EL (cell line): ENCODE measurements around the gene STBD1.
"Not testable (repeated sequence)": the region's sequence is repeated elsewhere in the genome, so short reads cannot be mapped to it uniquely, and the experiment has no call there.

Source experiments
- DNase-seq: peaks from one replicate; pipeline ENCODE4 v3.0.0-alpha.2; 2016

STBD1 gene

DNA sequence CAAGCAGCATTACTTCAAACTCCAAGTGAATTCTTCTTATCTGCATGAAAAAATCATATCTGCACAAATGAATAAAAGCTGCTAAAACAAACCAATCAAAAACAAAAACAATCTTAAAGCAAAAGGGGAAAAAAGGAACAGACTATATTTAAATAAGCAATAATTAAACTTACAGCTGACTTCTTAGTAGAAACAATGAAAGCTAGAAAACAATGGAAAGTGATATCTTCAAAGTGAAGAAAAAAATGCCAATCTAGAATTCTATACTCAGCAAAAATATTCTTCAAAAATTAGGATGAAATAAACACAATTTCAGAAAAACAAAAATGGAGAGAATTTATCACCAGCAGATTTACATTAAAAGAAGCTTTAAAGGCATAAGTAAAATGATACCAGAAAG, 20.0 kb downstream of the STBD1 start:
- DNase-seq = no peak

DNA sequence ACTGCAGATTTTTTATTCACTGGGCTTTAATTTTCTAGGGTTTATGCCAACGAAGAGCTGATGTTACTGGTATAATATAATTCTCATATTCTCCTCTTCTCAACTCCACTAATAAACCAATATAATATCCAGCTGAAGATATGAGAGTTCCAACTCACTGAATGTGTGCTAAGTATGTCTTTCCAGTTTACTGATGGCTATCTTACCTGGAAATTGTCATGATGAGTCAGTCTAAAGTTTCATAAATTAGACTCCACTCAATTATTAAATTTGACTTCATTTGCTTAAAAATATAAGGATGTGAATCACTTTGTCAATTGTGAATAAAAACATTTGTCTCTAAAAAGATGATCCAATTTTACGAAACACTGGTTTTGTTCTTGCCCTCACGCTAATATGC, 28.4 kb downstream of the STBD1 start:
- DNase-seq = no peak

DNA sequence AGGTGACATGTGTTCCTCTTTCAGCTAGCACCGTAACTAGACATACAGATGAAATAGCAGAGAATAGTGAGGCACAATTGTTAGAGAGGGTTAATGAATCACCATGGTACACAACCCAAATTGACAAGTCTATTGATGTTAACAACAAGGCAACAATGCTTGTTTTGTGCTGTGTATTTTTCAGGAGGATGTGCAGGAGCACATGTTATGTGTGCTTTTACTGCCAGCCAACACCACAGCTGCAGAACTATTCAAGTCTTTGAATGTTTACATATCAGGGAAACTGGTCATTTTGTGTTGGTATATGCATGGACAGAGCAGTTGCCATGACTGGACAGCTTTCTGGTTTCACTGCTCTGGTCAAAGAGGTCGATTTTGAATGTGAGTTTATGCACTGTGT, 32.8 kb downstream of the STBD1 start:
- DNase-seq = no peak

DNA sequence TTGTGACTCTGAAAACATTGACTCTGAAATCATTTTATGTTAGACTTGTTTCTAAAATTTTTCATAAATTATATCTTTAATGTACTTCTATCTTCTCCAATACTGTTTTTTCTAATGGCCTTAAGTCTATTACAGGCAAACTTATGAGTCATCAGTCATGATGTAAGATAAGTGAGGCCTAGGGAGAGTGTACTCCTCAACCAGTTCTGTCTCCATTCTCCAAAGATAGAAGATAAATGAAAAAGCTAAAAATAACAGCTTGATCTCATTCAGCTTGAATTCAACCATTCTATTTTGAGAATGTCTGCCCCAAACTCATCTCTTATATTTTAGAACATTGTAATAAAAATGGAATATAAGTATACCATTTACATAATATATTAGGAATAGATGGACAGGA, 34.5 kb downstream of the STBD1 start:
- DNase-seq = peak; percentile 21

DNA sequence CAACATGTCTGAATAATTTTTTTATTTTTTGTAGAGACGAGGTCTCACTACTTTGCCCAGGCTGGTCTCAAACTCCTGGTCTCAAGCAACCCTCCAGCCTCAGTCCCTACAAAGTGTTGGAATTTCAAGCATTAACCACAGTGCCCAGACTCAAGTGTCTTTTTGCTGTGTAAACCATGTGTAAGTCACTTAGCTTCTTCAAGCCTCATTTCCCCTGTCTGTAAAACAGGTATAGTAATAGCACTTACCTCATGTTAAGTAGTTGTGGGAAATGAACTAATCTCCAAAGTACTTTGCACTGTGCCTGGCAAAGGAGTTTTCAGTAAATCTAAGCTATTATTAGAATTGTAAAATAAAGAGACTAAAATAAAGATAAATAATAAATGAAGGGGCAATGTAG, 35.7 kb downstream of the STBD1 start:
- DNase-seq = no peak

DNA sequence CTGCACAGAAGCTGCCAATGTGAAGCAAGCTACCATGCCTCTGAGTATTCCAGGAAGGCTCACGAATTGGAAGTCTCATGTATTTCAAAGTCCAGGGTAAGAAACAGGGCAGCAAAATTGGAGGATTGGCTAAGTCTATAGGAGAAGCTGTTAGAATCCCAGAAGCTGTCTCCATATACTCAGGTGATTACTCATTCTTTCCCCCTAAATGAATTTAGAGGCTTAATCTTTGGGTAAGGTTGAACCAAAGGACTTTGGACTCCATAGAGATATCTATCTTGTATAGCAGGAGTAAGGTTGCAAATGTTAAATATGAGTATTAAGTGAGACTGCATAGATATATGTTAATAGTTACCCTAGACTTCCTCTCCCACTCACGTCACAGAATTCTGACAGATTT, 36.3 kb downstream of the STBD1 start:
- no peak for DNase-seq

DNA sequence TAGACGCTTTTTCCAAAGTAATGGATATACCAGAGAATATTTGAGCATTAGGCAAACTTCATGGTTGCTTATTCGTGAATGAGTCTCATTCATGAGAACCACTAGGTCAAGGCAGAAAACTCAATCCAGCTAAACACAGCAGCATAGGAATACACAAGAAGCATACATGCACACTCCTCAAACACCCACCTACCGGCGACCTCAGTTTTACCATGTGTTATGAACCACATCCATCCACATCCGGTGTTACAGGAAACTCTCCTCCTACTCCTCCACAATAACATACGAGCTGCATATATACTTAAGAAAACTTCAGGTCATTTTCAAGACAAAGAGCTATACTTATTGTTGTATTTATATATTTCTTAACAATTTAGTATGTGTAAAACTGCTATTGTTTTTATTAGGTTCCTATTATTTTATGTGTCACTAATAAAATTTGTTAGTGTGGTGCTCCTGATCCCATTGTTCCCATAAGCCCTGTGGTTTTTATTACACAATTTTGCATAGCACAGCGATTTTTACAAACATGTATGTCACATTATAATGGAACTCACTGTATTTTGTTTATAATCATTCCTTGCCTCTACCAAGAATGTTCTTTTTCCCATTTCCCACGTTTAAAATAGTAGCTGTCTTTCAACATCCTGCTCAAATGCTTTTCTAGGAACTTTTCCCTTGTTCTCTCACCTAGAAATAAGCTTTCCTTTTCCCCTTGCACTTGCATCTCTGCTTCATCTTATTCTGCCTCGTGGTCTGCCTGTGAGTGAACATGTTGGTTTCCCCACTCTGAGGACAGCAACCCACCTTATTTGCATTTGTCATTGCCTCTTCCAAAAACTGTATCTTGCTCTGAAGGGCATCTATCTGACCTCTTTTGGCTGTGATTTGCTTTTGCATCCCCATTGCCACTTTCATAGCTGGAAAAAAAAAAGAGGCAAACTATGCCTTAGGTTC, 48.3 kb downstream of the STBD1 start:
- DNase-seq = no peak

DNA sequence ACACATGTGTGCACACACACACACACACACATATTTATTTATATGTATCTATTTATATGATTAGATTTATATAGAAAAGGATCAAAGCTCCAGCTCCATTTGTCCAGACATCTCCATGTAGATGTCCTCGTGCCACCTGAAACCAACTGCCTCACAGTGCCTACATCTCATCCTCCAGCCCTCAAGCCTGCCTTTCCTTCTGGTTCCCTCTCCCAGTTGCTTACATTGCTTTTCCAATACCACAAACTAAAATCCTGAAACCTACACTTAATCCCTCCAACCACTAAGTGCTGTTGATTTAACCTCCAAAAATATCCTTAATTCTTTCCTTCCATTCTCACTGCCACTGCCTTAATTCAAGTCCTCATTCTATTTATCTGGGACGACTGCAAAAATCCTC, 51.4 kb downstream of the STBD1 start:
- no peak for DNase-seq

DNA sequence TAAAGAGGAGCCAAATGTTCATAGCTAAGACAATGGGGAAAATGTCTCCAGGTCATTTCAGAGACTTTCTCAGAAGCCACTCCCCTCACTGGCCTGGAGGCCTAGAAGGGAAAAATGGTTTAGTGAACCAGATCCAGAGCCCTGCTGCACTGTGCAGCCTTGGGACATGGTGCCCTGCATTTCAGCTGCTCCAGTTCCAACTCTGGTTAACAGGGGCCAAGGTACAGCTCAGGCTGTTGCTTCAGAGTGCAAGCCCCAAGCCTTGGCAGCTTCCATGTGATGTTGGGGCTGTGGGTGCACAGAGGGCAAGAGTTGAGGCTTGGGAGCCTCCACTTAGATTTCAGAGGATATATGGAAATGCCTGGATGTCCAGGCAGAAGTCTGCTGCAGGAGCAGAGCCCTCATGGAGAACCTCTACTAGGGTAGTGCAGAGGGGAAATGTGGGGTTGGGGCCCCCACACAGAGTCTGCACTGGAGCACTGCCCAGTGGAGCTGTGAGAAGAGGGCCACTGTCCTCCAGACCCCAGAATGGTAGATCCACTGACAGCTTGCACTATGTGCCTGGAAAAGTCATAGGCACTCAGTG, 53.4 kb downstream of the STBD1 start:
- not testable (repeated sequence) for DNase-seq
